ENCODE results near the gene PCDHA9. TPM values are rescaled to one million over a fixed set of nuclear protein-coding genes. Genes with fewer than 3 reads are reported as not detected.
"Not testable (repeated sequence)": the region's sequence is repeated elsewhere in the genome, so short reads cannot be mapped to it uniquely, and the experiment has no call there.

The PCDHA9 gene
- total RNA-seq = not detected
- long read RNA-seq = 0 reads

GRCh38 chr5:140848139-140849102 lies at the start of gene PCDHA9:
Gene PCDHA9, plus strand, starts transcription at chr5:140848382. Its CDS starts 114 bp downstream, at chr5:140848496.
- ATAC-seq; intact Hi-C loops (cut with micrococcal nuclease); DNase-seq: not testable (repeated sequence)

GRCh38 chr5:140800816-140801493 lies 47.2 kb upstream of the PCDHA9 start, which contains the start of gene PCDHA3:
Gene PCDHA3, plus strand, starts transcription at chr5:140801057.
- intact Hi-C loops (cut with micrococcal nuclease) = no loop called here
- ATAC-seq = no peak
- no peak for DNase-seq

- DNase-seq = no peak
- intact Hi-C loops (cut with micrococcal nuclease) = no loop called here
- no peak for ATAC-seq
These were observed 46.7 kb upstream of the PCDHA9 start for GRCh38 chr5:140801494-140801841.

GRCh38 chr5:140802381-140802780 lies 45.8 kb upstream of the PCDHA9 start:
- DNase-seq; intact Hi-C loops (cut with micrococcal nuclease); ATAC-seq: not testable (repeated sequence)

- DNase-seq = no peak
- no peak for ATAC-seq
These were observed 45.4 kb upstream of the PCDHA9 start for GRCh38 chr5:140802781-140803271.

GRCh38 chr5:140806834-140807775 lies 41.1 kb upstream of the PCDHA9 start, which contains the start of gene PCDHA4:
Gene PCDHA4, plus strand, starts transcription at chr5:140807068.
- intact Hi-C loops (cut with micrococcal nuclease) = no loop called here
- DNase-seq = peak; percentile 37
- peak; percentile 42 for ATAC-seq

More at GRCh38 chr5:140802781-140803271, 45.4 kb upstream of the PCDHA9 start:
- intact Hi-C loops (cut with micrococcal nuclease) = no loop called here

- intact Hi-C loops (cut with micrococcal nuclease); DNase-seq; ATAC-seq: not testable (repeated sequence)
These were observed 39.8 kb upstream of the PCDHA9 start for GRCh38 chr5:140808241-140808888.

- intact Hi-C loops (cut with micrococcal nuclease) = no loop called here
- no peak for ATAC-seq
- DNase-seq = no peak
These were observed 39.3 kb upstream of the PCDHA9 start for GRCh38 chr5:140808889-140809291.

GRCh38 chr5:140821375-140822280 lies 26.6 kb upstream of the PCDHA9 start, which contains the start of gene PCDHA5:
Gene PCDHA5, plus strand, starts transcription at chr5:140821613.
- DNase-seq = peak; percentile 28
- intact Hi-C loops (cut with micrococcal nuclease) = no loop called here
- ATAC-seq = no peak

- intact Hi-C loops (cut with micrococcal nuclease) = no loop called here
- DNase-seq (no peak), ATAC-seq (no peak)
These were observed 25.9 kb upstream of the PCDHA9 start for GRCh38 chr5:140822281-140822629.

GRCh38 chr5:140822969-140823368 lies 25.2 kb upstream of the PCDHA9 start:
- intact Hi-C loops (cut with micrococcal nuclease); ATAC-seq; DNase-seq: not testable (repeated sequence)

GRCh38 chr5:140823475-140823874 lies 24.7 kb upstream of the PCDHA9 start:
- peak; percentile 28 for DNase-seq

GRCh38 chr5:140827704-140828361 lies 20.3 kb upstream of the PCDHA9 start, which contains the start of gene PCDHA6:
Gene PCDHA6, plus strand, starts transcription at chr5:140827960. Its CDS starts 132 bp downstream, at chr5:140828092.
- ATAC-seq (no peak), DNase-seq (no peak)
- intact Hi-C loops (cut with micrococcal nuclease) = no loop called here

More at GRCh38 chr5:140823475-140823874, 24.7 kb upstream of the PCDHA9 start:
- no peak for ATAC-seq
- intact Hi-C loops (cut with micrococcal nuclease) = no loop called here

GRCh38 chr5:140828362-140828737 lies 19.8 kb upstream of the PCDHA9 start:
- no peak for DNase-seq
- ATAC-seq = no peak
- intact Hi-C loops (cut with micrococcal nuclease) = no loop called here

- ATAC-seq; intact Hi-C loops (cut with micrococcal nuclease); DNase-seq: not testable (repeated sequence)
These were observed 18.4 kb upstream of the PCDHA9 start for GRCh38 chr5:140829511-140830501.

Measured in left ventricle myocardium superior (tissue), 1 donor.